Measurements from ENCODE around the gene REEP6. TPM values are rescaled to one million over a fixed set of nuclear protein-coding genes. Genes with fewer than 3 reads are reported as not detected.

Gene REEP6
- total RNA-seq, 1 donor from 2014 or later, result 16.6 TPM

- H3K36me3 Mint-ChIP-seq (ENCODE audit: insufficient read depth), result peaks cover 2% of the 10 kb centered on the region
- H3K4me1 Mint-ChIP-seq (ENCODE audit: low read depth), result no peaks in the 10 kb centered on the region
- H3K9me3 Mint-ChIP-seq (ENCODE audit: low read depth), result no peaks in the 10 kb centered on the region
- TF ChIP-seq CTCF (IDR thresholded peaks at IDR 0.05; ENCODE audit: unreplicated experiment), result no peak
- H3K27ac Mint-ChIP-seq, result no peak overlapping the region
- no peak overlapping the region for H3K4me3 Mint-ChIP-seq (ENCODE audit: low read depth)
- peaks cover 48% of the 10 kb centered on the region for H3K27me3 Mint-ChIP-seq
- DNase-seq (ENCODE audit: low spot score, unreplicated experiment), result no peak
Observed at GRCh38 chr19:1455002-1455335, 36.0 kb upstream of the REEP6 start.

- Mint-ChIP-seq H3K27me3 (peaks cover 45% of the 10 kb centered on the region), H3K4me3 (ENCODE audit: low read depth) (no peak overlapping the region), H3K27ac (no peak overlapping the region), H3K4me1 (ENCODE audit: low read depth) (no peaks in the 10 kb centered on the region), H3K36me3 (ENCODE audit: insufficient read depth) (peaks cover 2% of the 10 kb centered on the region), H3K9me3 (ENCODE audit: low read depth) (no peaks in the 10 kb centered on the region)
- TF ChIP-seq CTCF (IDR thresholded peaks at IDR 0.05; ENCODE audit: unreplicated experiment), result no peak
- DNase-seq (ENCODE audit: low spot score, unreplicated experiment), result no peak
Observed at GRCh38 chr19:1455336-1456120, 35.5 kb upstream of the REEP6 start.

GRCh38 chr19:1456121-1456900, 34.7 kb upstream of the REEP6 start:
- no peak for DNase-seq (ENCODE audit: low spot score, unreplicated experiment)
- peaks cover 2% of the 10 kb centered on the region for H3K36me3 Mint-ChIP-seq (ENCODE audit: insufficient read depth)
- no peak for TF ChIP-seq CTCF (IDR thresholded peaks at IDR 0.05; ENCODE audit: unreplicated experiment)
- H3K4me1 Mint-ChIP-seq (ENCODE audit: low read depth), result no peaks in the 10 kb centered on the region
- peaks cover 37% of the 10 kb centered on the region for H3K27me3 Mint-ChIP-seq
- no peak overlapping the region for H3K27ac Mint-ChIP-seq
- no peaks in the 10 kb centered on the region for H3K9me3 Mint-ChIP-seq (ENCODE audit: low read depth)
- no peak overlapping the region for H3K4me3 Mint-ChIP-seq (ENCODE audit: low read depth)

GRCh38 chr19:1457031-1457739, 33.8 kb upstream of the REEP6 start:
- Mint-ChIP-seq H3K36me3 (ENCODE audit: insufficient read depth) (peaks cover 2% of the 10 kb centered on the region), H3K4me3 (ENCODE audit: low read depth) (no peak overlapping the region), H3K27ac (no peak overlapping the region), H3K4me1 (ENCODE audit: low read depth) (no peaks in the 10 kb centered on the region), H3K9me3 (ENCODE audit: low read depth) (no peaks in the 10 kb centered on the region), H3K27me3 (peaks cover 37% of the 10 kb centered on the region)
- no peak for DNase-seq (ENCODE audit: low spot score, unreplicated experiment)
- peak; percentile 30 for TF ChIP-seq CTCF (IDR thresholded peaks at IDR 0.05; ENCODE audit: unreplicated experiment)

- H3K4me3 Mint-ChIP-seq (ENCODE audit: low read depth), result no peak overlapping the region
- peaks cover 2% of the 10 kb centered on the region for H3K36me3 Mint-ChIP-seq (ENCODE audit: insufficient read depth)
- no peak for TF ChIP-seq CTCF (IDR thresholded peaks at IDR 0.05; ENCODE audit: unreplicated experiment)
- no peaks in the 10 kb centered on the region for H3K4me1 Mint-ChIP-seq (ENCODE audit: low read depth)
- no peaks in the 10 kb centered on the region for H3K9me3 Mint-ChIP-seq (ENCODE audit: low read depth)
- H3K27ac Mint-ChIP-seq, result no peak overlapping the region
- DNase-seq (ENCODE audit: low spot score, unreplicated experiment), result no peak
- peaks cover 36% of the 10 kb centered on the region for H3K27me3 Mint-ChIP-seq
Observed at GRCh38 chr19:1457892-1458291, 33.1 kb upstream of the REEP6 start.
